Left kidney (tissue), 8 donors: ENCODE results near the gene TMPRSS7. TPM values are rescaled to one million over a fixed set of nuclear protein-coding genes. Genes with fewer than 3 reads are reported as not detected.

ENCODE experiments used
- DNase-seq: peaks from one replicate; pipeline ENCODE4 v3.0.0-alpha.2; 2013
- long read RNA-seq, 8 donors: transcript quantifications; one replicate each; lab custom pipeline, GENCODE V29; 2026
- polyA plus RNA-seq: library from polyadenylated mRNA; unstranded; fragments of 120-200 nt; gene quantifications from one replicate; pipeline ENCODE4 v1.2.1, GENCODE V29; 2013; ENCODE audit not compliant: insufficient read length

TMPRSS7 gene, protein sequence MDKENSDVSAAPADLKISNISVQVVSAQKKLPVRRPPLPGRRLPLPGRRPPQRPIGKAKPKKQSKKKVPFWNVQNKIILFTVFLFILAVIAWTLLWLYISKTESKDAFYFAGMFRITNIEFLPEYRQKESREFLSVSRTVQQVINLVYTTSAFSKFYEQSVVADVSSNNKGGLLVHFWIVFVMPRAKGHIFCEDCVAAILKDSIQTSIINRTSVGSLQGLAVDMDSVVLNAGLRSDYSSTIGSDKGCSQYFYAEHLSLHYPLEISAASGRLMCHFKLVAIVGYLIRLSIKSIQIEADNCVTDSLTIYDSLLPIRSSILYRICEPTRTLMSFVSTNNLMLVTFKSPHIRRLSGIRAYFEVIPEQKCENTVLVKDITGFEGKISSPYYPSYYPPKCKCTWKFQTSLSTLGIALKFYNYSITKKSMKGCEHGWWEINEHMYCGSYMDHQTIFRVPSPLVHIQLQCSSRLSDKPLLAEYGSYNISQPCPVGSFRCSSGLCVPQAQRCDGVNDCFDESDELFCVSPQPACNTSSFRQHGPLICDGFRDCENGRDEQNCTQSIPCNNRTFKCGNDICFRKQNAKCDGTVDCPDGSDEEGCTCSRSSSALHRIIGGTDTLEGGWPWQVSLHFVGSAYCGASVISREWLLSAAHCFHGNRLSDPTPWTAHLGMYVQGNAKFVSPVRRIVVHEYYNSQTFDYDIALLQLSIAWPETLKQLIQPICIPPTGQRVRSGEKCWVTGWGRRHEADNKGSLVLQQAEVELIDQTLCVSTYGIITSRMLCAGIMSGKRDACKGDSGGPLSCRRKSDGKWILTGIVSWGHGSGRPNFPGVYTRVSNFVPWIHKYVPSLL
- not detected for polyA plus RNA-seq
- long read RNA-seq, donor 1: 0 reads
- long read RNA-seq, donor 2: 0 reads
- long read RNA-seq, donor 3: 0 reads
- long read RNA-seq, donor 4: 0 reads
- long read RNA-seq, donor 5: 0 reads
- long read RNA-seq, donor 6: 0 reads
- long read RNA-seq, donor 7: 0 reads
- long read RNA-seq, donor 8: 0 reads

GRCh38 chr3:112034436-112034835, at the start of gene TMPRSS7:
TMPRSS7 (plus strand) TSS chr3:112034736; CDS start chr3:112034846, 110 bp downstream.
- DNase-seq: no peak

GRCh38 chr3:111986800-111987199, 47.7 kb upstream of the TMPRSS7 start:
- no peak for DNase-seq

GRCh38 chr3:111989061-111989678, 45.4 kb upstream of the TMPRSS7 start:
- no peak for DNase-seq

- no peak for DNase-seq
Measured at GRCh38 chr3:111993038-111993437, 41.5 kb upstream of the TMPRSS7 start.

GRCh38 chr3:111998636-111999483, 35.7 kb upstream of the TMPRSS7 start, which contains the start of gene TAGLN3:
TAGLN3 (plus strand) TSS chr3:111998922; CDS start chr3:111999423, 501 bp downstream.
- no peak for DNase-seq

DNA sequence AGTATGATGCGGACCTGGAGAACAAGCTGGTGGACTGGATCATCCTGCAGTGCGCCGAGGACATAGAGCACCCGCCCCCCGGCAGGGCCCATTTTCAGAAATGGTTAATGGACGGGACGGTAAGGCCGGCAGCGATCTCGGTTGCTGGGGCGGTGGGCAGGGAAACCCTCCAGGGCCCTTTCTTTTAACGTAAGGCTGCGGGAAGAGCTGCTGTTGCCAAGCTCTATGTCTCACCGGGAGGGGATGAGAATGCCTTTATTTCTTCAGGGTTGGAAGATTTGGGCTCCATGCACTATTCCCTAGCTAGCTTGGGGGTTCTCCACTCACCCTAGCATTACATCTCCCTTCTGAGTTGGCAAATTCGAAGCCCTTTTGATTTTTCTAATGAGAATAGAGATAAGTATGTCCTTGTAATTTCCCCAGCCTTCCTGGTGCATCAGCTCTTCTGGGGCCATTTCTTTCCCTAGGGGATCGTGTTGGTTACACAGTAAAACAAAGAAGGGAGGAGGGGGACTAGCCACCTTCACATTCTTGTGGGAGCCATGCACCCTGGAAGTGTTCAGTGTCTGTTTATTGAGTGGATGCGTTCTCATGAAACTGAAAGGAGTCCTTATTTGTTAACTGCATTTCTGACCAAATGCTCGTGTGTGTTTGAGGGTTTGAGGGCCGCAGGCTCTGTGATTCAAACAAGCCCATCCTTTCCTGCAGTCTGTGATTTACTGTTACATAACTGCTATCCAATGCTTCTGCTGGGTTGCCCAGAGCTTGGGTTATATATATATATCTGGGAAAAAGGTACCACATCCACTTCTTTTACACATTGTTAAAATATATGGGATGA, 34.8 kb upstream of the TMPRSS7 start:
- no peak for DNase-seq

DNA sequence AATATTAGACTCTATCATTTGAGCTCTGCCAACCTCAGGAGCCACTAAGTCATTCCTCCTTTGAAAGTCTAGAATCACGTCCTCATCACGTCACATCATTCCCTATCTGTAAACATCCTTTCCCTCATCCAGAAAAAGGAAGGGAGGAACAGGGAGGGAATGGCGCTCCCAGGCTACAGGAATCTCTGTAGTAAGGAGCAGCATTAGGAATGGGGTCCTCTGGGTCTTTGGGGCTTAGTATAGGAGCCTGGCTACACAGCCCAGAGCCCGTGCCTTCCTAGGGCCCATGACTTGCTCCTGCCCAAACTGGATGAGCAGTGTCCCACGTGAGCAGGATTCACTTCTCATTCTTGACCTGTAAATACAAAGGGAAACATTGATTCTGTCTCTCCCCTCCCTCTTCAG, 34.2 kb upstream of the TMPRSS7 start:
- no peak for DNase-seq

GRCh38 chr3:112000966-112001365, 33.6 kb upstream of the TMPRSS7 start:
- no peak for DNase-seq

- DNase-seq: no peak
Measured at GRCh38 chr3:112001526-112001925, 33.0 kb upstream of the TMPRSS7 start.

- no peak for DNase-seq
Measured at GRCh38 chr3:112002096-112002971, 32.2 kb upstream of the TMPRSS7 start.

DNA sequence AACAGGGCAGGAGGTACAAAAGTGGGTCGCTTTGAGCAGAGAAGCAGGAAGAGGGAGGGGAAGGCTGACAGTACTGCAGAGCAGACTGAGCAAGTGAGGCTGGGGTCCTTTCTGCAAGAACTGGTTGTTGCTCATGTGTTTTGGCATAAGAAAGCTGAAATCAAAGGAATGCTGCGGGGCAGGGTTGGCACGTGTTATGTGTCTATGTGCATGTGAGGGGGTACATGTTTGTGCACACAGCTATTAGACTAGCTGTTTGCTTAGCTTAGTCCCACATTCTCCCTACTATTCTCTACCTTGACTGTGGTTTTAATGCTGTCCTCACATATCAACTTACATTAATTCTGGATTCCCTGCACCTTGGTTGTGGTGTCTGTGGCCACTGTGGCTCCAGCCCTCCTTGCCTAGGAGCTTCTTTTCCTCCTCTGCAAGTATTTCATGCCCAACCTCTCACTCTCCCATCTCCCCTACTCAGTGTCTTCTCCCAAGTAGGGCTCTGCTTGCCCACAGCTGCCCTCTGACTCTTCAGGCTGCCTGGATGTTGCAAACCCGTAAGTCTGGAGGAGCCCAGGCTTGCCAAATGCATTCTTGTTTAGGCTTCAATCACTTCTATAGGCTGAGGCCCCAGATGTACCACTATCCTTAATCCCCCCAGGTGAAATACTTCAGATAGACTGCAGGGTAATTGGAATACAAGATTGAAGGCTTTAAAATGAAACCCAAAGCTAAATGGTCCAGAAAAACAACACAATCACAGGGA, 31.0 kb upstream of the TMPRSS7 start:
- DNase-seq: no peak

DNA sequence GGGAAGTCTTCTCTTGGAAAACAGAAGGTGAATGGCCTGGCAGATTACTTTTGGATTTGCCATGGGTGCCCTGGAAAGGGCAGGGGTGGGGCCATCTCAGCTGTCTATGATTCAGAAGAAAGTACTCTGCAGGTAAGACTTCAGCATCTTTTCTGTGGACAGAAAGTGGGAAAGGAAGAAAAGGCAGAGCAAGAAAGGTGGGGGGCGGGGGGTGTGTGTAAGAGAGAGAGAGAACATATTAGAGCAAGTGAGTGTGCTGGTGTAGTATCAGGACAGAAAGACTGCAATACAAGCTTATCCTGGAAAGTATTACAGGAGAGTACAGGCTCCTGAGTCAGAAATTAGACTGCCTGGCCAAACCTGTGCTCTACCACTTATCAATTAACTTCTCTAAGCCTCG, 30.3 kb upstream of the TMPRSS7 start:
- DNase-seq: no peak

- no peak for DNase-seq
Measured at GRCh38 chr3:112004669-112005068, 29.9 kb upstream of the TMPRSS7 start.

DNA sequence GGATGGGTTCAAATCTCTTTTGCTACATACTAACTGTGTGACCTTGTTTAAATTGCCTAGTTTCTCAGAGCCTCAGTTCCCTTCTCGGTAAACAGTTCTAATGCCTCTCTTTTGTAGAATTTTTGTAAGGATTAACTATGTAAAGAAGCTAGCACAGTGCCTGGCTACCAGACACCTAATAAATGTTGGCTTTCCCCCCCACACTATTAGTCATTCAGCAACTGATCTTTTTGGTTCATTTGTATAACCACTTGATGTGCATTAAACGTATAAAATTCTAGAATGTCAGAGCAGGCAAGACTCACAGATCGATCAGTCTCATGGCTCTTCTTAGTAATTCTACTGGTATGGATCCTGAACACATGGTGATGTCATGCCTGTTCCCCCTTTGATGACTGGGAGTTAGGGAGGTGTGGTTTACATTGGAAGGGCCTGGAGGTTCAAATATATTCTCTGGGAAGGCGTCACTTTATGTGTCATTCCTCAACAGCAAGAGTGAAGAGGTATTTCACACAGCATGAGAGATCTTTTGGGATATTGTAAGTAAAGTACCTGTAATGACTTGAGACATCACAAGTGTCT, 29.4 kb upstream of the TMPRSS7 start:
- no peak for DNase-seq

GRCh38 chr3:112007633-112008032, 26.9 kb upstream of the TMPRSS7 start:
- no peak for DNase-seq

DNA sequence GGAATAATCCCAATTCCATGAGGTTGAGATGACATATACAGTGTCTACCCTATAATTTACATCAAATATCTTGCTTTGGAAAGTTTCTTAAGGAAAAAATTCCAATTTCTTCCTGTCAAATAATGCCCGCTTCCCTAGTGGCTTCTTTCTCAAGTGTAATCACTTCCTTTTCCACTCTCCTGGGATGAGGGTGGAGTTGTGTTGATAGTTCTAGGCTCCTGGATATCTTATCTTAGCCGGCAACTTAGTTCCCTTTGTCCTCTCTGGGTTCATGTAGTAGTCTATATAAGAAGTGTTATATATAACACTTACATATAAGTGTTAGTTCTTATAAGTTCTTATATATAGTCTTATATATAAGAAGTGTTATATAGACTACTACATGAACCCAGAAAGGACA, 24.9 kb upstream of the TMPRSS7 start:
- DNase-seq: no peak

DNA sequence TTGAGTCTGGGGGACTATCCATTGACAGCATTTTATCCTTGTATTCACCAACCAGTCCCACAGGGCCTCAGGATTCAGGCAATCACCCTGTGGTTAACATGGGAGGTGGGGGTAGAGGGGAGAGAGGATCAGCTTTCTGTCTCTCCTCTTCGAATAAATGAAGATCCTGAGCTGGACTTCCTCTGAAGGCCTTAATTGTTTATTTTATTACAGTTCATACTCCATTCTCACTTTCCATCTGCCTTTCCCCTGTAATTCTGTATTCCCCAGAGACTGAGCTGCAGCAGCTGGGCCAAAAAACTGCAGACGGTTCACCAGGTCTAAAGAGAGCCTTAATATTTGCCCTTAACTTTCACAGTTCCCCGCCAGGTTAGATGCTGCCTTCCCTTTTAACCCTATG, 23.9 kb upstream of the TMPRSS7 start:
- no peak for DNase-seq

DNA sequence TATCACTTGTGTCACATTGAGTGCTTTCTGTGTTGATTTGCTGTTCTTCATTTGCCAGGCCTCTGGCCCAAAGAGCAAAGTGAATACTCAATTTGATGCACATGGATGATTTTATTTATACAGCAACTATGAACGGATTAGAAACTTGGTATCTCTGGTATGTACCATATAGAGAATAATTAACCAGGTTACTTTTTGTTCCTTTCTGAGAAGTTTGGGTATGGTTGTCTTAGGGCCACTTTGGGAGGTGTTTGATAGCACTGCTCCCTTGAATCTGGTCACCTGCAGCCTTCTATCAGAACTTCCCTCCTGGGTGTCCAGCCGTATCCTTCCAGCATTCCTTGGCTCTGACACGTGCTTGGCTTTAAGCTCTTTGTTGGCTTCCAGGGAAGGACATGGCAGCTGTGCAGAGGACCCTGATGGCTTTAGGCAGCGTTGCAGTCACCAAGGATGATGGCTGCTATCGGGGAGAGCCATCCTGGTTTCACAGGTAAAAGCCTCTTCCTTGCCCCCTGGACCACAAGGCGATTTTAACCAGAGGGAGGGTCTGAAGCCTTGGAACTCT, 23.1 kb upstream of the TMPRSS7 start:
- no peak for DNase-seq
